Activated CD8-positive, alpha-beta memory T cell treated with anti-CD3 and anti-CD28 coated beads, Interleukin-2, amount 10 ng/mL, durations not matched to agents 7 days and 5 days (primary cell): ENCODE measurements around the gene CFAP20. TPM values are rescaled to one million over a fixed set of nuclear protein-coding genes. Genes with fewer than 3 reads are reported as not detected.

ENCODE experiments used
- ATAC-seq: fragments of 150-1000 bp; cut with Tn5 transposase; one replicate; pipeline ENCODE4 v1.10.0; 2021; ENCODE audit warnings: moderate library complexity
- CTCF ChIA-PET: fragments of 350-600 bp; sonication (Branson Sonifier 250); formaldehyde crosslinking; loops from one replicate; lab custom pipeline; 2021; ENCODE audit warnings: antibody characterized with exemption; lab: Charles Lee
- DNase-seq: peaks from one replicate; pipeline ENCODE4 v3.0.0-alpha.2; 2020
- H3K27ac Mint-ChIP-seq: one replicate; pipeline ENCODE4 v1.8.0; 2021; ENCODE audit warnings: mild to moderate bottlenecking, mixed read lengths
- H3K27me3 Mint-ChIP-seq: one replicate; pipeline ENCODE4 v1.8.0; 2021; ENCODE audit warnings: mixed read lengths
- H3K36me3 Mint-ChIP-seq: one replicate; pipeline ENCODE4 v1.8.0; 2021; ENCODE audit warnings: mild to moderate bottlenecking, mixed read lengths
- H3K4me1 Mint-ChIP-seq: one replicate; pipeline ENCODE4 v1.8.0; 2021; ENCODE audit warnings: mixed read lengths
- H3K4me3 Mint-ChIP-seq: one replicate; pipeline ENCODE4 v1.8.0; 2021; ENCODE audit warnings: mild to moderate bottlenecking, moderate library complexity, mixed read lengths
- H3K9me3 Mint-ChIP-seq: one replicate; pipeline ENCODE4 v1.8.0; 2022; ENCODE audit warnings: low read depth, mixed read lengths
- total RNA-seq, 2 experiments: library from RNA; stranded (reverse); gene quantifications; one replicate each; pipeline ENCODE4 v1.2.3, GENCODE V29; 2021

Gene CFAP20
- total RNA-seq, 2 experiments from 2014 or later: 35.1 to 40.2 TPM

- ATAC-seq: no peak
- no peak for DNase-seq
- Mint-ChIP-seq H3K36me3 (peaks cover 23% of the 10 kb centered on the region), H3K4me1 (peaks cover 27% of the 10 kb centered on the region), H3K27ac (no peak overlapping the region), H3K4me3 (no peak overlapping the region), H3K27me3 (no peaks in the 10 kb centered on the region), H3K9me3 (no peaks in the 10 kb centered on the region)
- CTCF ChIA-PET: no interaction called here
These were observed 9.7 kb downstream of the CFAP20 start for GRCh38 chr16:58119509-58119845.

- no peak overlapping the region for H3K4me3 Mint-ChIP-seq
- peaks cover 22% of the 10 kb centered on the region for H3K4me1 Mint-ChIP-seq
- peaks cover 24% of the 10 kb centered on the region for H3K36me3 Mint-ChIP-seq
- H3K27me3 Mint-ChIP-seq: no peaks in the 10 kb centered on the region
- CTCF ChIA-PET: interaction anchor here (1.0 kb wide), 1 partner anchor 22 kb away, joined by 3 read pairs; no protein-coding TSS in a partner anchor
- DNase-seq (no peak), ATAC-seq (no peak)
- no peaks in the 10 kb centered on the region for H3K9me3 Mint-ChIP-seq
- no peak overlapping the region for H3K27ac Mint-ChIP-seq
These were observed 10.2 kb downstream of the CFAP20 start for GRCh38 chr16:58118801-58119508.

- H3K36me3 Mint-ChIP-seq: peaks cover 38% of the 10 kb centered on the region
- ATAC-seq (no peak), DNase-seq (no peak)
- H3K9me3 Mint-ChIP-seq: no peaks in the 10 kb centered on the region
- CTCF ChIA-PET: interaction anchor here (1.1 kb wide), 1 partner anchor 9 kb away, joined by 3 read pairs; no protein-coding TSS in a partner anchor
- peaks cover 9% of the 10 kb centered on the region for H3K4me1 Mint-ChIP-seq
- H3K27me3 Mint-ChIP-seq: no peaks in the 10 kb centered on the region
- H3K4me3 Mint-ChIP-seq: no peak overlapping the region
- H3K27ac Mint-ChIP-seq: no peak overlapping the region
These were observed 12.7 kb downstream of the CFAP20 start for GRCh38 chr16:58116529-58116928.

- Mint-ChIP-seq H3K27ac (no peak overlapping the region), H3K4me3 (no peak overlapping the region), H3K27me3 (no peaks in the 10 kb centered on the region), H3K9me3 (no peaks in the 10 kb centered on the region), H3K36me3 (peaks cover 37% of the 10 kb centered on the region), H3K4me1 (peaks cover 6% of the 10 kb centered on the region)
- no peak for DNase-seq
- ATAC-seq: no peak
- CTCF ChIA-PET: no interaction called here
These were observed 13.1 kb downstream of the CFAP20 start for GRCh38 chr16:58116081-58116480.

GRCh38 chr16:58114827-58115825 lies 14.1 kb downstream of the CFAP20 start:
- Mint-ChIP-seq H3K27ac (no peak overlapping the region), H3K4me3 (no peak overlapping the region), H3K27me3 (no peaks in the 10 kb centered on the region), H3K9me3 (no peaks in the 10 kb centered on the region), H3K4me1 (peaks cover 2% of the 10 kb centered on the region), H3K36me3 (peaks cover 37% of the 10 kb centered on the region)
- ATAC-seq (no peak), DNase-seq (no peak)
- CTCF ChIA-PET: no interaction called here

- H3K36me3 Mint-ChIP-seq: peaks cover 32% of the 10 kb centered on the region
- no peak for DNase-seq
- H3K9me3 Mint-ChIP-seq: no peaks in the 10 kb centered on the region
- no peaks in the 10 kb centered on the region for H3K4me1 Mint-ChIP-seq
- no peak overlapping the region for H3K4me3 Mint-ChIP-seq
- no peaks in the 10 kb centered on the region for H3K27me3 Mint-ChIP-seq
- CTCF ChIA-PET: interaction anchor here (0.6 kb wide), 1 partner anchor 14 kb away, joined by 3 read pairs; no protein-coding TSS in a partner anchor
- no peak overlapping the region for H3K27ac Mint-ChIP-seq
- no peak for ATAC-seq
These were observed 17.9 kb downstream of the CFAP20 start for GRCh38 chr16:58111302-58111627.

- Mint-ChIP-seq H3K4me3 (no peak overlapping the region), H3K27me3 (no peaks in the 10 kb centered on the region), H3K27ac (no peak overlapping the region), H3K9me3 (no peaks in the 10 kb centered on the region), H3K36me3 (peaks cover 27% of the 10 kb centered on the region), H3K4me1 (peaks cover 2% of the 10 kb centered on the region)
- CTCF ChIA-PET: interaction anchor here (1.9 kb wide), 1 partner anchor 16 kb away, joined by 4 read pairs; no protein-coding TSS in a partner anchor
- ATAC-seq: no peak
- DNase-seq: no peak
These were observed 18.4 kb downstream of the CFAP20 start for GRCh38 chr16:58110571-58111301.

- H3K9me3 Mint-ChIP-seq: no peaks in the 10 kb centered on the region
- ATAC-seq (no peak), DNase-seq (no peak)
- CTCF ChIA-PET: interaction anchor here (0.5 to 1.9 kb wide), 3 partner anchors 13 to 605 kb away, joined by 4 read pairs; no protein-coding TSS in a partner anchor
- peaks cover 19% of the 10 kb centered on the region for H3K36me3 Mint-ChIP-seq
- H3K27ac Mint-ChIP-seq: no peak overlapping the region
- H3K4me1 Mint-ChIP-seq: peaks cover 6% of the 10 kb centered on the region
- no peaks in the 10 kb centered on the region for H3K27me3 Mint-ChIP-seq
- H3K4me3 Mint-ChIP-seq: no peak overlapping the region
These were observed 19.3 kb downstream of the CFAP20 start for GRCh38 chr16:58109881-58110280.

- peaks cover 6% of the 10 kb centered on the region for H3K4me1 Mint-ChIP-seq
- H3K27me3 Mint-ChIP-seq: no peaks in the 10 kb centered on the region
- no peak overlapping the region for H3K27ac Mint-ChIP-seq
- peaks cover 16% of the 10 kb centered on the region for H3K36me3 Mint-ChIP-seq
- ATAC-seq (no peak), DNase-seq (no peak)
- no peak overlapping the region for H3K4me3 Mint-ChIP-seq
- CTCF ChIA-PET: interaction anchor here (0.5 to 1.9 kb wide), 3 partner anchors 12 to 604 kb away, joined by 4 read pairs; no protein-coding TSS in a partner anchor
- H3K9me3 Mint-ChIP-seq: no peaks in the 10 kb centered on the region
These were observed 19.9 kb downstream of the CFAP20 start for GRCh38 chr16:58109330-58109729.

- Mint-ChIP-seq H3K27me3 (no peaks in the 10 kb centered on the region), H3K9me3 (no peaks in the 10 kb centered on the region), H3K4me1 (peaks cover 6% of the 10 kb centered on the region), H3K4me3 (no peak overlapping the region), H3K36me3 (peaks cover 3% of the 10 kb centered on the region), H3K27ac (no peak overlapping the region)
- DNase-seq (no peak), ATAC-seq (no peak)
- CTCF ChIA-PET: no interaction called here
These were observed 21.5 kb downstream of the CFAP20 start for GRCh38 chr16:58107709-58108108.

- no peak overlapping the region for H3K27ac Mint-ChIP-seq
- DNase-seq (no peak), ATAC-seq (no peak)
- no peak overlapping the region for H3K4me3 Mint-ChIP-seq
- no peaks in the 10 kb centered on the region for H3K27me3 Mint-ChIP-seq
- peaks cover 6% of the 10 kb centered on the region for H3K4me1 Mint-ChIP-seq
- CTCF ChIA-PET: no interaction called here
- no peaks in the 10 kb centered on the region for H3K9me3 Mint-ChIP-seq
- H3K36me3 Mint-ChIP-seq: peaks cover 2% of the 10 kb centered on the region
These were observed 22.0 kb downstream of the CFAP20 start for GRCh38 chr16:58107228-58107627.

- Mint-ChIP-seq H3K4me3 (no peak overlapping the region), H3K36me3 (no peaks in the 10 kb centered on the region), H3K9me3 (no peaks in the 10 kb centered on the region), H3K27ac (no peak overlapping the region), H3K27me3 (no peaks in the 10 kb centered on the region), H3K4me1 (peaks cover 7% of the 10 kb centered on the region)
- CTCF ChIA-PET: no interaction called here
- ATAC-seq (no peak), DNase-seq (no peak)
These were observed 23.6 kb downstream of the CFAP20 start for GRCh38 chr16:58105631-58106030.
